Glomerular endothelial cell (primary cell): ENCODE results near the gene NOS1AP. TPM values are rescaled to one million over a fixed set of nuclear protein-coding genes. Genes with fewer than 3 reads are reported as not detected.
"Not testable (repeated sequence)": the region's sequence is repeated elsewhere in the genome, so short reads cannot be mapped to it uniquely, and the experiment has no call there.

Experiments
- DNase-seq: peaks from one replicate; pipeline ENCODE4 v3.0.0-alpha.2; 2011; ENCODE audit warnings: low read depth, low spot score; ENCODE audit errors: extremely low read depth
- total RNA-seq: library from RNA; depleted of rRNA; stranded (reverse); fragments of >200 nt; gene quantifications from 2 replicates; pipeline ENCODE4 v1.2.3, GENCODE V29; 2015

Gene NOS1AP
- total RNA-seq, 1 donor from 2014 or later = 2.0 TPM

GRCh38 chr1:162159515-162159914 is 90.0 kb downstream of the NOS1AP start:
- DNase-seq = no peak

- DNase-seq = no peak
Observed at GRCh38 chr1:162161916-162162550, 92.5 kb downstream of the NOS1AP start.

GRCh38 chr1:162165528-162165927 is 96.0 kb downstream of the NOS1AP start:
- no peak for DNase-seq

- DNase-seq = no peak
Observed at GRCh38 chr1:162166917-162167615, 97.6 kb downstream of the NOS1AP start.

- no peak for DNase-seq
Observed at GRCh38 chr1:162168261-162168660, 98.8 kb downstream of the NOS1AP start.

GRCh38 chr1:162169031-162169790 is 99.7 kb downstream of the NOS1AP start:
- DNase-seq = no peak

- no peak for DNase-seq
Observed at GRCh38 chr1:162171111-162171510, 101.6 kb downstream of the NOS1AP start.

- no peak for DNase-seq
Observed at GRCh38 chr1:162172311-162173102, 103.0 kb downstream of the NOS1AP start.

- DNase-seq = not testable (repeated sequence)
Observed at GRCh38 chr1:162173607-162174006, 104.1 kb downstream of the NOS1AP start.

- DNase-seq = not testable (repeated sequence)
Observed at GRCh38 chr1:162174027-162174426, 104.5 kb downstream of the NOS1AP start.

GRCh38 chr1:162175379-162176081 is 106.0 kb downstream of the NOS1AP start:
- DNase-seq = no peak

GRCh38 chr1:162177126-162177525 is 107.6 kb downstream of the NOS1AP start:
- DNase-seq = no peak

- no peak for DNase-seq
Observed at GRCh38 chr1:162178432-162178831, 108.9 kb downstream of the NOS1AP start.

GRCh38 chr1:162179121-162179520 is 109.6 kb downstream of the NOS1AP start:
- DNase-seq = no peak

GRCh38 chr1:162180813-162181212 is 111.3 kb downstream of the NOS1AP start:
- DNase-seq = no peak

GRCh38 chr1:162182090-162182489 is 112.6 kb downstream of the NOS1AP start:
- DNase-seq = no peak

GRCh38 chr1:162185314-162186025 is 116.0 kb downstream of the NOS1AP start:
- no peak for DNase-seq

- no peak for DNase-seq
Observed at GRCh38 chr1:162186026-162186374, 116.5 kb downstream of the NOS1AP start.

- no peak for DNase-seq
Observed at GRCh38 chr1:162186406-162186805, 116.9 kb downstream of the NOS1AP start.
